Pancreas (tissue), 10 donors: Measurements from ENCODE around the gene RNF43. TPM values are rescaled to one million over a fixed set of nuclear protein-coding genes. Genes with fewer than 3 reads are reported as not detected.
A peak's percentile ranks its signal among the peaks of the same experiment; 100 is the strongest.

Experiments used
- ATAC-seq, 4 donors: fragments of 200-7000 bp; cut with Tn5 transposase; one replicate each; pipeline versions ENCODE4 v1.8.0 to v1.9.1; 2020; ENCODE audit warnings: mild to moderate bottlenecking in 4 of 4, moderate library complexity in 4 of 4
- DNase-seq, 6 donors: peaks; one replicate each; pipeline ENCODE4 v3.0.0-alpha.2; 2020
- FAIRE-seq: peaks from 2 replicates; lab custom pipeline; 2012; peaks lifted over from hg19 to GRCh38; lab: Jason Lieb, UNC
- H3K27ac ChIP-seq, 4 donors: fragments of 200-600 bp; sonication (generic); 1 replicate in 3 of 4; 2 replicates in 1 of 4; pipeline versions ENCODE4 v1.5.0 to v1.8.0; 2020
- H3K27me3 ChIP-seq, 4 donors: fragments of 200-600 bp; one replicate each; pipeline ENCODE4 v1.8.0; 2021
- H3K36me3 ChIP-seq, 3 donors: fragments of 200-600 bp; sonication (generic) in 1 of 3; one replicate each; pipeline versions ENCODE4 v1.5.0 to v1.8.0; 2020 to 2021
- H3K4me1 ChIP-seq, 3 donors: fragments of 200-600 bp; one replicate each; pipeline ENCODE4 v1.8.0; 2021
- H3K4me3 ChIP-seq, 4 donors: fragments of 200-600 bp; sonication (generic) in 2 of 4; one replicate each; pipeline versions ENCODE4 v1.5.0 to v1.8.0; 2020 to 2021
- H3K9me3 ChIP-seq, 4 donors: fragments of 200-600 bp; one replicate each; pipeline ENCODE4 v1.8.0; 2021
- WGBS, 2 donors: extraction: QIAGEN DNeasy Blood & Tissue Kit; methylation state at CpG; one replicate each; pipeline ENCODE4 v1.1.7; 2013; 5-methylcytosine and 5-hydroxymethylcytosine counted together
- intact Hi-C, 3 donors: fragments of 100-400 bp; cut with DNase I; formaldehyde crosslinking; loops; one replicate each; pipeline versions ENCODE4 v1.11.1 to v1.14.2; 2022
- polyA plus RNA-seq, 2 donors: library from polyadenylated mRNA; stranded (reverse); fragments of 200-250 nt; gene quantifications; one replicate each; pipeline ENCODE4 v1.2.3, GENCODE V29; 2013
- total RNA-seq, 6 donors: library from RNA; stranded (reverse); fragmentation: NEBNext Ultra II Directional in 4 of 6; extraction: Animal tissue kit (Norgen Biotek cat#: 25700) in 4 of 6; gene quantifications; one replicate each; pipeline versions ENCODE4 v1.2.1 to v1.2.4, GENCODE V29; 2021 to 2023
- TF ChIP-seq, protein P1 (sequence below), 4 donors: fragments of 200-600 bp; sonication (generic) in 3 of 4; IDR thresholded peaks; one replicate each; pipeline versions ENCODE4 v1.5.0 to v1.8.0; 2021; ENCODE audit warnings: antibody characterized with exemption in 4 of 4
- donor health status: healthy with polysubstance abuse.
- donor health status: DM: no; HTN: no; CAD: no; lungs with moderate emphysema.
- donor health status: DM: no; HTN: no; CAD: no.
- donor health status: control.
- donor health status: control.
- donor health status: Bipolar disorder and iron deficiency.
- donor health status: DM: yes; HTN: yes; CAD: no.
- donor health status: DM: no; HTN: no; CAD: no.
- donor health status: DM: no; HTN: no; CAD: no.
- donor health status: DM: yes; HTN: yes; CAD: no.

Gene RNF43
- total and polyA plus RNA-seq, 8 donors = 4.5 to 12.5 (median 6.1) TPM

DNA sequence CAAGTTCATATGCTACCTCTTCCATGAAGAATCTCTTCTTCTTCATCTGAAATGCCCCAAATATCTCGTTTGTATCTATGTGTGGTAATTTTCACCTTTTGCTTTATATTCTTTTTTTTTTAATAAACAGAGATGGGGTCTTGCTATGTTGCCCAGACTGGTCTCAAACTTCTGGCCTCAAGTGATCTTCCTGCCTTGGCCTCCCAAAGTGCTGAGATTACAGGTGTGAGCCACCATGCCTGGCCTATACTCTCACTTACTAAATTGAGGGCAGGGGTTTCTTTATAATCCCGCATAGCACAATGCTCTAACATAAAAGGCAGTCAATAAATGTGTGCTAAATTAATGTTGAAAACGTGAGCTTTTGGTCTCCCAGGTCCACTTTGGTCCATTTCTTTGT is 30.6 kb downstream of the RNF43 start:
- H3K9me3 ChIP-seq = no peaks in the 10 kb centered on the region
- no peaks in the 10 kb centered on the region for H3K36me3 ChIP-seq
- FAIRE-seq (no peak), DNase-seq (no peak), ATAC-seq (no peak)
- 89 to 93% methylated on average over 3 of the region's 3 CpGs for WGBS, 2 donors
- TF ChIP-seq, protein P1, sequence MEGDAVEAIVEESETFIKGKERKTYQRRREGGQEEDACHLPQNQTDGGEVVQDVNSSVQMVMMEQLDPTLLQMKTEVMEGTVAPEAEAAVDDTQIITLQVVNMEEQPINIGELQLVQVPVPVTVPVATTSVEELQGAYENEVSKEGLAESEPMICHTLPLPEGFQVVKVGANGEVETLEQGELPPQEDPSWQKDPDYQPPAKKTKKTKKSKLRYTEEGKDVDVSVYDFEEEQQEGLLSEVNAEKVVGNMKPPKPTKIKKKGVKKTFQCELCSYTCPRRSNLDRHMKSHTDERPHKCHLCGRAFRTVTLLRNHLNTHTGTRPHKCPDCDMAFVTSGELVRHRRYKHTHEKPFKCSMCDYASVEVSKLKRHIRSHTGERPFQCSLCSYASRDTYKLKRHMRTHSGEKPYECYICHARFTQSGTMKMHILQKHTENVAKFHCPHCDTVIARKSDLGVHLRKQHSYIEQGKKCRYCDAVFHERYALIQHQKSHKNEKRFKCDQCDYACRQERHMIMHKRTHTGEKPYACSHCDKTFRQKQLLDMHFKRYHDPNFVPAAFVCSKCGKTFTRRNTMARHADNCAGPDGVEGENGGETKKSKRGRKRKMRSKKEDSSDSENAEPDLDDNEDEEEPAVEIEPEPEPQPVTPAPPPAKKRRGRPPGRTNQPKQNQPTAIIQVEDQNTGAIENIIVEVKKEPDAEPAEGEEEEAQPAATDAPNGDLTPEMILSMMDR (IDR thresholded peaks at IDR 0.05) = no peak
- H3K4me3 ChIP-seq = no peak overlapping the region
- H3K27ac ChIP-seq = no peak overlapping the region
- intact Hi-C loops = no loop called here
- H3K4me1 ChIP-seq = peaks cover 32 to 68% (median 59%) of the 10 kb centered on the region in 3 donors
- no peaks in the 10 kb centered on the region for H3K27me3 ChIP-seq

- Histone ChIP-seq H3K9me3 (no peaks in the 10 kb centered on the region), H3K4me3 (no peak overlapping the region), H3K36me3 (no peaks in the 10 kb centered on the region), H3K4me1 (peaks cover 39 to 71% (median 60%) of the 10 kb centered on the region in 3 donors), H3K27me3 (no peaks in the 10 kb centered on the region), H3K27ac (no peak overlapping the region)
- DNase-seq (no peak), FAIRE-seq (no peak), ATAC-seq (no peak)
- WGBS, 2 donors = 39 to 44% methylated on average over 4 of the region's 4 CpGs
- intact Hi-C loops = no loop called here
- TF ChIP-seq, protein P1 (IDR thresholded peaks at IDR 0.05) = no peak
These were observed 31.9 kb downstream of the RNF43 start for GRCh38 chr17:58385359-58385899.

- intact Hi-C loops = no loop called here
- no peak for FAIRE-seq
- no peaks in the 10 kb centered on the region for H3K9me3 ChIP-seq
- DNase-seq = no peak
- H3K4me1 ChIP-seq = peaks cover 39 to 75% (median 65%) of the 10 kb centered on the region in 3 donors
- H3K36me3 ChIP-seq = no peaks in the 10 kb centered on the region
- no peak overlapping the region for H3K4me3 ChIP-seq
- no peak overlapping the region for H3K27ac ChIP-seq
- WGBS, 2 donors = 82 to 83% methylated on average over 3 of the region's 3 CpGs
- ATAC-seq = no peak
- TF ChIP-seq, protein P1 (IDR thresholded peaks at IDR 0.05) = no peak
- H3K27me3 ChIP-seq = no peaks in the 10 kb centered on the region
These were observed 32.4 kb downstream of the RNF43 start for GRCh38 chr17:58384897-58385296.

DNA sequence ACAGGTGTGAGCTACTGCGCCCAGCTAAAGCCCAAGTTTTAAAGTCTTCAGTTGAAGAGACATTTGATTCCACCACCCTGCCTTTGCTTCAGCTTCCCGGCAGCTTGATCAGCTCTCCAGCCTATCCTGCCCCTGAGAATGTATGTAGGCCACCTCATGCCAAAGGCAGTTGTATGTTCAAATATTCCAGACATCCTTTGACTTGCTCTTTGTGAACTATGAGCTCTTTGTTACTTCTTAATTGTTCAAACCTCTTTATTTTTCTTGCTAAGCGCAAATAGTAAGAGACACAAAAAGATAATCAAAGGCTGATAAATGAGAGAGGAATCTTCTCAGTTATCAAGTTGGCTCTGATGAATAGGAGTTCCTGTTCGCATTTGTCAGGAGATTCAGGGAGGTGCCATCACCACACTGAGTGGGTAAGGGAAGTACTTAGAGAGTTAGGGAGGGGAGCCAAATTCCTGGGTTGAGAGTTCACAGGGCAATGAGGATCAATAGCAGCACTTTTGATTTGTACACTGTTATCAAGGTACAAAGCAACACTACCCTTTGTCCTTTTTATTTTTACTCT is 33.4 kb downstream of the RNF43 start:
- no peak for FAIRE-seq
- DNase-seq = no peak
- Histone ChIP-seq H3K27me3 (no peaks in the 10 kb centered on the region), H3K27ac (peak overlapping the region in 2 of 4 donors; percentile 1 to 39), H3K4me3 (no peak overlapping the region), H3K36me3 (no peaks in the 10 kb centered on the region), H3K4me1 (peaks cover 39 to 77% (median 61%) of the 10 kb centered on the region in 3 donors), H3K9me3 (no peaks in the 10 kb centered on the region)
- peak in 1 of 4 donors; percentile 48 for ATAC-seq
- intact Hi-C loops = no loop called here
- 64 to 72% methylated on average over 4 of the region's 4 CpGs for WGBS, 2 donors
- TF ChIP-seq, protein P1 (IDR thresholded peaks at IDR 0.05) = no peak

DNA sequence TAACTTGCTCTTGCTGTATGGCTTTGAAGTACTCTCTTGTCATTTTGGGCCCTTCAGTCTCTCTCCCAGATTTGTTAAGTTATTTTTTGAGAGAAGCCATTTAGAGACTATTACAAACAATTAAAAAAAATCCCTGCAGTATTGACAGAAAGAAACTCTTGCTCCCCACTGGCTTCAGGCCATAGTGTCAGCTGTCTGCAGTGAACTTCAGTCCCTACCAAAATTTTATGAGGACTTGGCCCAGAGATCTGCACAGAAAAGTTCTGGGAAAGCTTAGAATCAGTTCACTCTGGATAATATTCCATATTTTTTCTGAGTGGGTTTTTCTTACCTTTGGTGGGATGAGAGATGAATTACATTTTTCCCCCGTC is 34.5 kb downstream of the RNF43 start:
- Histone ChIP-seq H3K4me3 (no peak overlapping the region), H3K9me3 (no peaks in the 10 kb centered on the region), H3K27ac (peak overlapping the region in 3 of 4 donors; percentile 17 to 51 (median 26)), H3K36me3 (no peaks in the 10 kb centered on the region), H3K4me1 (peaks cover 37 to 65% (median 55%) of the 10 kb centered on the region in 3 donors), H3K27me3 (no peaks in the 10 kb centered on the region)
- WGBS, 2 donors = 88 to 97% methylated on average over 1 of the region's 1 CpG
- TF ChIP-seq, protein P1 (IDR thresholded peaks at IDR 0.05) = no peak
- ATAC-seq (no peak), DNase-seq (no peak), FAIRE-seq (no peak)
- intact Hi-C loops = no loop called here
